Muscle layer of duodenum (tissue), 2 donors: ENCODE measurements around the gene TREML1.

ENCODE experiments used
- H3K27ac ChIP-seq: one replicate; pipeline ENCODE4 v1.7.0; 2013; ENCODE audit warnings: mild to moderate bottlenecking, low read length
- H3K27me3 ChIP-seq: one replicate; pipeline ENCODE4 v1.7.0; 2013; ENCODE audit warnings: low read depth, mild to moderate bottlenecking, control low read depth, low read length
- H3K36me3 ChIP-seq, 2 donors: one replicate each; pipeline ENCODE4 v1.7.0; 2013; ENCODE audit warnings: low read length in 2 of 2, control low read depth in 1 of 2, mild to moderate bottlenecking in 1 of 2; ENCODE audit not compliant: insufficient read depth in 2 of 2, control insufficient read depth in 1 of 2
- H3K4me1 ChIP-seq, 2 donors: one replicate each; pipeline ENCODE4 v1.7.0; 2013; ENCODE audit warnings: low read length in 2 of 2, mild to moderate bottlenecking in 2 of 2, control low read depth in 1 of 2, moderate library complexity in 1 of 2; ENCODE audit not compliant: insufficient read depth in 2 of 2, control insufficient read depth in 1 of 2
- H3K4me3 ChIP-seq, 2 donors: one replicate each; pipeline ENCODE4 v1.7.0; 2013; ENCODE audit warnings: low read length in 2 of 2, low read depth in 1 of 2, mild to moderate bottlenecking in 1 of 2
- H3K9me3 ChIP-seq, 2 donors: one replicate each; pipeline ENCODE4 v1.7.0; 2013; ENCODE audit warnings: low read length in 2 of 2, control low read depth in 1 of 2, mild to moderate bottlenecking in 1 of 2; ENCODE audit not compliant: control insufficient read depth in 1 of 2
- donor health status: healthy.

TREML1 gene

DNA sequence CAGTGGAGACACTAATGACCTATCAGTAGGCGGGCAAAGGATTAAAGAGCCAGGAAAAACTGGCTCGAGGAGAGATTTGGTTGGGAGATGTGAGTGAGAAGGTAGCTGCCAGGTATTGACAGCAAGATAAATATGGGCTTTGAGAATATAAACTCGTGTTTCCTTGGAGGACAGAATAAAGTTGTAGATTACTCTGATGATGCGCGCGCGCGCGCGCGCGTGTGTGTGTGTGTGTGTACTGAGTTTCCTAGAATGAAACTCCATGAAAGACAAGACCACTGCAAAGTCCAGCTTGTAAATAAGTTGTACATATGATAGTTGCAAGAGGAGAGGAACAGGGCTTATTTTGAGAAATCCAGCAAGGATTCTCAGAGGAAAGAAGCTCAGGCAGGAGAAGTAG, 22.0 kb upstream of the TREML1 start:
- Histone ChIP-seq H3K27me3 (no peaks in the 10 kb centered on the region), H3K4me3 (no peak overlapping the region), H3K4me1 (no peaks in the 10 kb centered on the region), H3K36me3 (no peaks in the 10 kb centered on the region), H3K27ac (no peak overlapping the region), H3K9me3 (no peaks in the 10 kb centered on the region)

DNA sequence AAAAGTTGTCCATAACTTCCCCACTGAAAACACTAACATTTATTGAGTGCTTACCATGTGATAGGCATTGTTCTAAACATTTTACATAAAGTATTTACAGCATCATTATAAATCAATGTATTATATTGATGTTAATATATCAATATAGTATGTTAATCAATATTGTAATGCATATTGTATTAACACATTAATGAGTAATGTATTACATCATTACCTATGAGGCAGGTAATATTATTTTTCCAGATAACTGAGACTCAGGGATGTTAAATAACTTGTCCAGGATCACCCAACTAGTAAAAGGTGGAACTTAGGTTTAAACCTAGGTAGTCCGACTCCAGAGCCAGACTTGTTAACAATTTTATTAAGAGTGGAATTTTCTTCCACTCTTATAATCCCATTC, 20.9 kb upstream of the TREML1 start:
- H3K4me3 ChIP-seq = no peak overlapping the region
- H3K36me3 ChIP-seq = no peaks in the 10 kb centered on the region
- H3K4me1 ChIP-seq = no peaks in the 10 kb centered on the region
- no peak overlapping the region for H3K27ac ChIP-seq
- no peaks in the 10 kb centered on the region for H3K27me3 ChIP-seq
- no peaks in the 10 kb centered on the region for H3K9me3 ChIP-seq

DNA sequence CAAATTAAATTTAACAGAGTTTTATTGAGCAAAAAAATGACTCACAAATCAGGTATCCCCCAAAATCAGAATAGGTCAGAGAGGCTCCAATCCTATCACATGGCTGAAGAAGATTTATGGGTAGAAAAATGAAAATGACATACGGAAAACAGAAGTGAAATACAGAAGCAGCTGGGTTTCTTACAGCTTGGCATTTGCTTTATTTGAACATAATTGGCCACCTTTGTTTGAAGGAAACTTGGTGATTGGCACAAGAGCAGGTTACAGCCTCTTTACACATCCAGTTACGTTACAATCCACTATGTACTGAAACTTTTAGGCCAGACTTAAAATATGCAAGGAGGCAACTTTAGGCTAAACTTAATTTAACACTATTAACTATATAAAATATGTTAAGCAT, 20.5 kb upstream of the TREML1 start:
- no peaks in the 10 kb centered on the region for H3K4me1 ChIP-seq

DNA sequence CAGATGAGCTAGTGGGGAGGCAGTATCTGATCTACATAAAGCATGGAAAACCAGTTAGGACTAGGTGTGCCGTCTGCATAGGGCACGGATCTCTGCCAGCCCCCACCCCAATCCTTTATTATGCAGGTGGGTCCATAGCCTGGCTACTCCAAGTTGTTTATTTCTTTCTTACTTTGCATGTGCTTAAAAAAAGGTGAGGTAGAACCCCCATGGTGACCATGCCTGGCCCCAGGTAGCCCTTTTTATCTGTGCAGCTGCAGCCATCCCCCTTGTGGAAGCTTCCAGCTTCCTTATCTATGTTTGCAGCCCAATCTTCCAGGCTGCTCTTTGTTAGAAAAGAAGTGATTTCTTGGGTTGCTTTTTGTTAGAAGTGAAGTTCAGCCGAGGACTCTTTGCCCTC, 17.8 kb upstream of the TREML1 start:
- Histone ChIP-seq H3K4me1 (no peaks in the 10 kb centered on the region), H3K36me3 (no peaks in the 10 kb centered on the region), H3K4me3 (no peak overlapping the region), H3K9me3 (no peaks in the 10 kb centered on the region), H3K27ac (no peak overlapping the region), H3K27me3 (no peaks in the 10 kb centered on the region)

More for the DNA sequence above, 20.5 kb upstream of the TREML1 start:
- Histone ChIP-seq H3K36me3 (no peaks in the 10 kb centered on the region), H3K9me3 (no peaks in the 10 kb centered on the region), H3K4me3 (no peak overlapping the region), H3K27ac (no peak overlapping the region), H3K27me3 (no peaks in the 10 kb centered on the region)

DNA sequence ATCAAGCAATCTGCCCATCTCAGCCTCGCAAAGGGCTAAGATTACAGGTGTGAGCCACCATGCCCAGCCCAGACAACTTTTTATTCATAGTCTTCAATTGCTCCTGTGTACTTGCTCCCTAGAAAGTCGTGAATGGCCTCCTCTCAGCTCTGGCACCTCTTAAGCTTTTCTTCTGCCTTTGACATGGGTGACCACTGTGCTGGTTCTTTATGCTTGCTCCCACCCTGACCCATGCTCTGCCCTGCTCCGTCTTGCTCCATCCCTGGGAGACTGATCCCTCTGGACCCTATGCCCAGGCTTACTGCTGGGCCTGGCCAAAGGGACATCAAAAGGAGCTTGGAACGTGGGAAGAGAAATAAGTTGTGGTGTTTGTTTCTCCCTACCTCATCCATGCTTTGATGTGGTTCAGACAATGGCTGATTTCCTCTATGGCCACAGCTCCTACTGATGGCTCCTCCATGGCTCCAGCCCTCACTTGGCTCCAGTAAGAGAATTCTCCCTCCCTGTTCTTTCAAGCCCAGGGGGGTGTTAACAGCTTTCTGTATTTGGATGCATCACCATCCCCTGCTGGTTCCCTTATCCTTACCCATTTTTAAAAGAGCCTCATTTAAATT, 16.5 kb upstream of the TREML1 start:
- Histone ChIP-seq H3K4me3 (no peak overlapping the region), H3K9me3 (no peaks in the 10 kb centered on the region), H3K27ac (no peak overlapping the region), H3K27me3 (no peaks in the 10 kb centered on the region), H3K4me1 (no peaks in the 10 kb centered on the region), H3K36me3 (no peaks in the 10 kb centered on the region)

DNA sequence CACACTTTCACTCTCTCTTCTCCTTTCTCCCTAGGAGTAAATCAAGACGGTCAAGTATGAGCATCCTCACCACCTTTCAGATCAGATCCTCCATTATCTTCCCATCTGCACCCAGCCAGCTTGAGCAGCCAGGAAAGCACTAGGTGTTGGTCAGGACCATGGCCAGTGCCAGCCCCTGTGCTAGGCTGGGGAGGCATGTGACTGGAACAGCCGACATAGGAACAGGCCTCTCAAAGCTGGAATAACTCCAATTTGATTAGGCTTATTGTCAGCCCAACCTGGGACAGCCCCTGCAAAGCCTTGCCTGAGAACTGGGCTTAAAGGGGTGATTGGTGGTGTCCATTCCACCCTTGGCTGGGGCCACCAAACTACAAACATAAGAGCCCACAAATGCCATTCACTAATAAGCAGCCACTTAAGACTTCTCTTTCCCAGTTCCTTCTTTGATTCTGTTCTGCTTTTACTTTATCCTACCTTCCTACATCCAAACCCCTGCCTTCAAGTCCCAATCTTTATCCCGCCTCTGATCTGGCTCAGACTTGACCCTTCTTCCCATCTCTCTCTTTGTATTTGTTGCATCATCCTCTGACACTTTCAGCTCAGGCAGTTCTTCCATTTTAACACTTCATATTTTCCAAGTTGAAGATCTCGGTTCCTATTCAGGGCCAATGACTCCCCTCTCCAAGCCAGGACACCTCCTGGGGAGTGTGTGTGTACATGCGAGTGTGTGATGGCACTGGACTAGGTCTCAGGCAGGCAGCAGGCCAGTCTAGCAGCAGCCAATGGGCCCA, 13.2 kb upstream of the TREML1 start:
- Histone ChIP-seq H3K4me3 (no peak overlapping the region), H3K4me1 (no peaks in the 10 kb centered on the region), H3K27me3 (no peaks in the 10 kb centered on the region), H3K36me3 (no peaks in the 10 kb centered on the region), H3K9me3 (no peaks in the 10 kb centered on the region), H3K27ac (no peak overlapping the region)

DNA sequence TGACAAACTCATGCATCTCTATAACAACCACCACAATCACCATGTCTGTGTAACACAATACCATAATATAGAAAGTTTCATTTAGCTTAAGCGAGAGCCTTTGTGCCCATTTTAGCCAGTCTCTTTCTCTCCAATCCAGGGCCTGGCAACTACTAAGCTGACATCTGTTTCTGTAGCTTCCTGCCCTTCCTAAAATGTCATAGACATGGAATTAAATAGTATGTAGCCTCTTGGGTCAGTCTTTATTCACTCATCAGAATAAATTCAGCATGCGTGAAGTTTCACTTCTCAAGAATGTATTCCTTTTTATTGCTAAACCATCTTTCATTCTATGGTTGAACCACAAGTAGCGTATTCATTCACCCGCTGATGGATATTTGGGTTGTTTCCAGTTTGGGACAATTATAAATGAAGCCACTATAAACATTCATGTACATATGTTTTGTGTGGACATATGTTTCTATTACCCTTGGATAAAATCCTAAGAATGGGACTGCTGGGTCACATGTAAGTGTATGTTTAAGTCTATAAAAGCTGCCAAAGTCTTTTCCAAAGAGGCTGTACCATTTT, 10.5 kb upstream of the TREML1 start:
- Histone ChIP-seq H3K4me3 (no peak overlapping the region), H3K27me3 (no peaks in the 10 kb centered on the region), H3K4me1 (no peaks in the 10 kb centered on the region), H3K27ac (no peak overlapping the region), H3K9me3 (no peaks in the 10 kb centered on the region), H3K36me3 (no peaks in the 10 kb centered on the region)

DNA sequence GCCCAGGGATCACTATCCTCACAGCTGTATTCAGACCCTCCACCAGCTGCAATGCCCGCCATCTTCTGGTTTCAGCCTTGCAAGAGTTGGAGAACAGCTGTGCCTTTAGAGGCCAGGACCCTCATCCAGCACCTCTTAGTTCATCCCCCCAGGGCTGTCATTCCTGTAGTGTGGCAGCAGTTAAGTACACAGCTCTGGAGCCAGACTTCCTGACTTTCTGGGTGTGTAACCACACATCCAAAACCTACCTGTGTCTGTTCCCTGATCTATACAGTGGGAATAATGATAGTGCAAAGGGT, 9.2 kb upstream of the TREML1 start:
- no peaks in the 10 kb centered on the region for H3K9me3 ChIP-seq
- no peaks in the 10 kb centered on the region for H3K4me1 ChIP-seq
- no peak overlapping the region for H3K4me3 ChIP-seq
- H3K27me3 ChIP-seq = no peaks in the 10 kb centered on the region
- H3K36me3 ChIP-seq = no peaks in the 10 kb centered on the region
- no peak overlapping the region for H3K27ac ChIP-seq

DNA sequence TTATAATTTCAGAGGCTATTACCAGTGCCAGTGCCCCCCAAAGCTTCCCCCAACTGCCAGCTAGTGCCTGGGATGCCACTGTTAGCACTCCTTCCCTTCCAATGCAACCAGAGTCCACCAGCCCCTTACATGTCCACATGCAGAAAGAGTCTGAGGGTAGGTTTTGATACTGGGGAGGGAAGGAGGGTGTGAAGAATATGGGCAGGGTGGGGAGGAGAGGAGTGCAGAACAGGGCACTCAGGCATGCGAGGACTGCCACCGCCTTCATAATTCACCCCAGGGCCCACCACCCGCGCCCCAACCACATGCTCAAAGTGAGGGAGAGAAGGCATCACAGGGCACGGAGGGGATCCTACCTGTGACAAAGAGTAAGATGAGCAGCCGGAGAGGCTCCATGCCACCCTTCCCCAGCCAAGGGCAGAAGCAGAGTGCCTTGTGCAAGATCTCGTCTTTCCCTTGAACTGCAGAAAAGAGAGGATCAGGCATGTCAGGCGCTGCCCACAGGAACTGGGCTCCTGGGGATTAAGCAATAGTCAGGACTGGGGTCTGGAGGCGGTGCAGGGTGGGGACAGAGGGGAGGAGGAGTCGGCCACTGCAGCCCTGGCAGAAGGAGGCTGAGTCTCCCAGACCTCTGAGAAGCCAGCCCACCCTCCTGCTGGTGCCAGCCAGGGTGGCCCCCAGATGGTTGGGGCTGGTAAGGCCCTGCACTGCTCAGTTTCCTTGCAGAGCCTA, 8.7 kb upstream of the TREML1 start, which contains the start of gene TREM2:
Gene TREM2, minus strand, starts transcription at position 430 of the 732 bp plus-strand sequence. Its CDS starts 34 bp downstream, at position 396.
- Histone ChIP-seq H3K27me3 (no peaks in the 10 kb centered on the region), H3K9me3 (no peaks in the 10 kb centered on the region), H3K4me3 (no peak within 1 kb of the TSS), H3K27ac (no peak within 1 kb of the TSS), H3K4me1 (no peaks in the 10 kb centered on the region), H3K36me3 (no peaks in the 10 kb centered on the region)

DNA sequence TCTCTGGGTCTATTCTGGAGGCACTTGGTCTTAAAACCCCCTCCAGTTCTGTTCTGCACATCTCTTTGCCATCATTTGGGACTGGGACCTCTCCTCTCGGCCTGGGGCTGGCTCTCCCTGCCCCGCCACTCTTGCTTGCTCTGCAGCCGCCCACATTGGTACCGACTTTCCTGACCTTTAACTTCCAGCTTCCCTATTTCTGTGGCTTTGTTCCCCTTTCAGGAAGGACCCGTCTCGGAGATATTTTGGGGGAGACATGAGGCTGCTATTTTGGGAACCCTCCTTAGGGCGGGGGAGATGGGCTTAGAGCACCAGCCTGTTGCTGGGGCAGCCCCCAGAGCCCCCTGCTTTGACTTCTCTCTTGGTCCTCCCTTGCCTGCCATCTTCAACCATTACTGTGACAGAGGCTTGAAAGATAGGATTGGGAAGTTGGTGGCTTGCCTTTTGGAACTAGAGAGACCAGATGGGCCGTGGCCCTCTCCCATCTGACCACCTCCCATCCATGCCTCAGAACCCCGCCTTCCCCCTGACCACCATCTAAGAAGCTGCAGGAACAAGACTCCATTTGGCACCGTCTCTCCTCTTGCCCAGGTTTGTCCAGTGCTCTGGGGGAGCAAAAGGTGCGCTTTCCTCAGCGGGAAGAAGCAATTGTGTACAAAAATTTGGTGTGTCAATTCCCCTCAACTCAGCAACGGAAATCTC, 7.9 kb upstream of the TREML1 start:
- Histone ChIP-seq H3K4me3 (no peak overlapping the region), H3K27ac (no peak overlapping the region), H3K27me3 (no peaks in the 10 kb centered on the region), H3K9me3 (no peaks in the 10 kb centered on the region), H3K4me1 (no peaks in the 10 kb centered on the region), H3K36me3 (no peaks in the 10 kb centered on the region)

DNA sequence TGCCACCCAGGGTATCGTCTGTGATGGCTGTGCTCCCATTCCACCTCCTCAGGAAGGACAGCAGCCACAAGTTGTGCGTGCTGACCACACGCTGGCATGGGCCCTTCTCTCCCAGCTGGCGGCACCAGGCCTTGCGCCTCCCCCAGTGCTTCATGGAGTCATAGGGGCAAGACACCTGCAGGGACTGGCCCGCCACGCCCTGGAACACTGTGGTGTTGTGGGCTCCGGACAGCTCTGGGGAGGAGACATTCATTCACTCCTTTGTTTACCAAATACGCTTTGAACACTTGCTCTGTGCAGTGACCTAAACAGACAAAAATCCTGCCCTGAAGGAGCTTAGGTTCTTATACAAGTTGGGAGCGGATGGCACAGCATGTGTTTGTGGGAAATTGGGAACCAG, 7.2 kb upstream of the TREML1 start:
- Histone ChIP-seq H3K36me3 (no peaks in the 10 kb centered on the region), H3K27me3 (no peaks in the 10 kb centered on the region), H3K4me1 (no peaks in the 10 kb centered on the region), H3K4me3 (no peak overlapping the region), H3K9me3 (no peaks in the 10 kb centered on the region), H3K27ac (no peak overlapping the region)
